Measurements from ENCODE around the gene PKHD1.

GRCh38 chr6:51854876-51855275 lies 232.5 kb downstream of the PKHD1 start:
- TF ChIP-seq KDM1A (IDR thresholded peaks at IDR 0.05; ENCODE audit: borderline replicate concordance, low read length) (no peak), MAX (IDR thresholded peaks at IDR 0.05) (no peak), CHD1 (IDR thresholded peaks at IDR 0.05; ENCODE audit: low read depth, low read length) (no peak), BACH1 (IDR thresholded peaks at IDR 0.05; ENCODE audit: low read length) (no peak), EZH2 (IDR thresholded peaks at IDR 0.05; ENCODE audit: low read depth, low read length, severe bottlenecking) (no peak), ATF3 (IDR thresholded peaks at IDR 0.05; ENCODE audit: insufficient read depth, low read depth, low read length) (no peak), CTCF (IDR thresholded peaks at IDR 0.05; ENCODE audit: control extremely low read depth in 1 of 3, insufficient read depth in 1 of 3, low read depth in 1 of 3, low read length in 3 of 3) (no peak), ZNF274 (IDR thresholded peaks at IDR 0.05; ENCODE audit: borderline replicate concordance, extremely low read depth, low read length) (no peak), TBP (IDR thresholded peaks at IDR 0.05; ENCODE audit: low read depth, low read length) (no peak), RFX5 (IDR thresholded peaks at IDR 0.05; ENCODE audit: borderline replicate concordance, low read depth, low read length) (no peak)

Data from H1 (cell line).